MM.1S (cell line): Measurements from ENCODE around the gene SLC8A1.

Experiments
- CTCF ChIP-seq: fragments of 300-600 bp; sonication (generic); IDR thresholded peaks from 2 replicates; pipeline ENCODE4 v1.5.1; 2016; ENCODE audit warnings: antibody characterized with exemption, low read length, mixed read lengths
- EZH2 ChIP-seq: fragments of 300-600 bp; sonication (generic); optimal IDR thresholded peaks from 2 replicates; pipeline ENCODE3; 2017; ENCODE audit warnings: low read depth, mild to moderate bottlenecking, antibody characterized with exemption, low read length, mixed read lengths

DNA sequence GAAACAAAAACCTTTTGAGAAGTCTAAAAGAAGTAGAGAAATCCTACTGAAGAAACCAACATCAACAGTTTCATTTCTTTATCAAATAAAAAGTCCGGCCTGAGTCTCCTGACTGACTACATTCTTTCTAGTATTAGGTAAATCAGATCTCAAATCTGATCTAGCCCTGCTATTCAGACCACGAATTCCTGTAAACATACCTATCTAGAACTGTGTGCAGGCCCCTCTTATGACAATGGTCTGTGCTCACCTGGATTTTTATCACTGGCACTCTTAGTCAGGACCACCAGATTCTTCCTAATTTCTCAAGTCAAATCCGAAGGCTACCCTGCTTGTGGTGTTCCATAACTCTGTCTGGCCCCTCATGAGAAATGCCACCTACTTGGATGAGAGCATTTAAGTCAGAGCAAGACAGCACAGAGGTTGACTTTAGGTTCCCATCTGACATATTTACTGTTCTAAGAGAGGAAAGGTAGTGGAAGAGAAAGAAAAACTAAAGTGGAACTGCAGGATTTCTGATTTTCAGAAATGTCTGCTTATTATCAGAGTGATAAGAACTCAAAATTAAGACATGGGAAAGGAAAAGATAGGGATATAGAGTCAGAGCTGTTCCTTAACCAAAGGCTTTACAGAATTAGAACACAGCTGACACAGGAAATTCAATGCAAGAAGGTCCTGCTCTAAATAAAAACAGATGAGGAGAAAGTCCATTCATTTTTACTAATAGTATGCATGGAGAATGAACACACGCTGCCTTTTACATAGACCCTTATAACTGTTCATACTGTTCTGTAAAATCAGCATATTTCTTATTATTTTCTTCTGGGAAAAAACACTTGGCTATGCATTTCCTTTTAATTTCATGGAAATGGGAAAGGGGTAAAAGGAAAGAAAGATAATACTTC lies 56.5 kb downstream of the SLC8A1 start:
- no peak for TF ChIP-seq EZH2
- TF ChIP-seq CTCF, result no peak
